Transverse colon (tissue), 4 donors: ENCODE measurements around the gene CLP1. TPM values are rescaled to one million over a fixed set of nuclear protein-coding genes. Genes with fewer than 3 reads are reported as not detected.

Source experiments
- DNase-seq: peaks from one replicate; pipeline ENCODE4 v3.0.0-alpha.2; 2019
- H3K27ac ChIP-seq, 4 donors: fragments of 200-600 bp; sonication (generic); 2 replicates each; pipeline ENCODE4 v1.5.1; 2016 to 2018; ENCODE audit warnings: inconsistent platforms in 4 of 4
- H3K27me3 ChIP-seq: fragments of 200-600 bp; sonication (generic); 2 replicates; pipeline ENCODE4 v1.5.1; 2017; ENCODE audit warnings: inconsistent platforms
- H3K36me3 ChIP-seq, 4 donors: fragments of 200-600 bp; sonication (generic); 2 replicates each; pipeline ENCODE4 v1.5.1; 2017 to 2019; ENCODE audit warnings: inconsistent platforms in 4 of 4
- H3K4me1 ChIP-seq, 4 donors: fragments of 200-600 bp; sonication (generic); 2 replicates each; pipeline ENCODE4 v1.5.1; 2017 to 2020; ENCODE audit warnings: inconsistent platforms in 4 of 4
- H3K4me3 ChIP-seq, 4 donors: fragments of 200-600 bp; sonication (generic); 1 replicate in 1 of 4; 2 replicates in 3 of 4; pipeline versions ENCODE4 v1.5.1 to v1.6.1; 2017 to 2019; ENCODE audit warnings: inconsistent platforms in 4 of 4
- H3K9me3 ChIP-seq, 2 donors: fragments of 200-600 bp; sonication (generic); 2 replicates each; pipeline ENCODE4 v1.5.1; 2017 to 2019; ENCODE audit warnings: inconsistent platforms in 2 of 2
- CTCF ChIP-seq, 5 experiments: fragments of 200-600 bp in 3 of 5; fragments of 450-650 bp in 2 of 5; sonication (generic) in 3 of 5; IDR thresholded peaks; 1 replicate in 2 of 5; 2 replicates in 3 of 5; pipeline ENCODE4 v1.5.1; 2016 to 2017; ENCODE audit warnings: antibody characterized with exemption in 5 of 5, inconsistent platforms in 3 of 5, mild to moderate bottlenecking in 2 of 5, moderate library complexity in 1 of 5
- EP300 ChIP-seq: sonication (generic); formaldehyde crosslinking; IDR thresholded peaks from one replicate; pipeline ENCODE4 v1.6.1; 2017; ENCODE audit warnings: antibody characterized with exemption, low read depth
- POLR2A ChIP-seq: fragments of 450-650 bp; IDR thresholded peaks from one replicate; pipeline ENCODE4 v1.6.1; 2016; ENCODE audit warnings: antibody characterized with exemption, mild to moderate bottlenecking, moderate library complexity
- POLR2AphosphoS5 ChIP-seq, 3 donors: sonication (generic); formaldehyde crosslinking; IDR thresholded peaks; one replicate each; pipeline ENCODE4 v1.6.1; 2016; ENCODE audit warnings: antibody characterized with exemption in 3 of 3
- WGBS, 2 donors: methylation state at CpG; one replicate each; pipeline ENCODE4 v1.1.5; 2018; ENCODE audit warnings: low coverage in 1 of 2; 5-methylcytosine and 5-hydroxymethylcytosine counted together
- in situ Hi-C, 4 donors: fragments of 200-750 bp; cut with MboI; loops; one replicate each; pipeline versions ENCODE4 v1.15.0 to v1.15.1; 2017; ENCODE audit warnings: low sequenced_read_pairs in 3 of 4, low pct_ligation_motif_present in 1 of 4, low pct_unique_long_range_greater_than_20kb in 1 of 4
- intact Hi-C: fragments of 100-400 bp; cut with DNase I; formaldehyde crosslinking; loops from one replicate; pipeline ENCODE4 v1.15.1; 2023; ENCODE audit warnings: low total_unique reads
- total RNA-seq, 4 donors: library from RNA; depleted of rRNA; stranded (reverse); fragments of >200 nt; gene quantifications; one replicate each; pipeline ENCODE4 v1.1.0, GENCODE V29; 2016

The CLP1 gene
- total RNA-seq, 4 donors from 2014 or later, result 10.0 to 24.7 (median 11.6) TPM; not detected in 1

GRCh38 chr11:57667117-57667735 lies 9.7 kb downstream of the CLP1 start:
- in situ Hi-C loops (no loop called here), intact Hi-C loops (loop anchor here (10.0 kb wide), 1 partner anchor 342 kb away; the partner anchor contains the start of gene TNKS1BP1)
- peak overlapping the region; percentile 94 to 99 (median 98) for H3K27ac ChIP-seq
- peak overlapping the region; percentile 50 to 96 (median 71) for H3K4me3 ChIP-seq
- no peaks in the 10 kb centered on the region for H3K9me3 ChIP-seq
- DNase-seq, result peak; percentile 96
- H3K4me1 ChIP-seq, result peaks cover 11 to 25% (median 22%) of the 10 kb centered on the region in 4 donors
- 0 to 2% methylated on average over 14 to 29 of the region's 29 CpGs for WGBS, 2 donors
- TF ChIP-seq CTCF (IDR thresholded peaks at IDR 0.05) (no peak), POLR2A (peak; percentile 35), EP300 (no peak), POLR2AphosphoS5 (IDR thresholded peaks at IDR 0.05) (peak in 2 of 3 donors; percentile 19 to 43)
- H3K36me3 ChIP-seq, result peaks cover 0 to 9% (median 1%) of the 10 kb centered on the region in 4 donors
- no peaks in the 10 kb centered on the region for H3K27me3 ChIP-seq

GRCh38 chr11:57667736-57668433 lies 10.3 kb downstream of the CLP1 start, which contains the start of gene ZDHHC5:
Gene ZDHHC5 (plus strand): TSS chr11:57668114. CDS start chr11:57673091, 4,977 bp downstream.
- no peaks in the 10 kb centered on the region for H3K27me3 ChIP-seq
- H3K36me3 ChIP-seq, result peaks cover 0 to 12% (median 5%) of the 10 kb centered on the region in 4 donors
- in situ Hi-C loops, result no loop called here
- peak; percentile 99 for DNase-seq
- H3K27ac ChIP-seq, result peak within 1 kb of the TSS; percentile 94 to 99 (median 98)
- peak in 4 of 5 experiments; percentile 28 to 63 (median 48) for TF ChIP-seq CTCF (IDR thresholded peaks at IDR 0.05)
- TF ChIP-seq EP300, result no peak
- TF ChIP-seq POLR2AphosphoS5 (IDR thresholded peaks at IDR 0.05), result peak; percentile 31 to 90 (median 89)
- peak; percentile 87 for TF ChIP-seq POLR2A
- no peaks in the 10 kb centered on the region for H3K9me3 ChIP-seq
- 1% methylated on average over 61 of the region's 96 CpGs; no CpG with 5 or more reads in 1 of the 2 donors for WGBS, 2 donors
- intact Hi-C loops, result loop anchor here (10.0 kb wide), 1 partner anchor 343 kb away; the partner anchor contains the start of gene TNKS1BP1
- peak within 1 kb of the TSS; percentile 67 to 96 (median 83) for H3K4me3 ChIP-seq
- H3K4me1 ChIP-seq, result peaks cover 11 to 25% (median 22%) of the 10 kb centered on the region in 4 donors

- 0 to 1% methylated on average over 14 to 28 of the region's 31 CpGs for WGBS, 2 donors
Measured at GRCh38 chr11:57668434-57668782, 10.8 kb downstream of the CLP1 start.

More at GRCh38 chr11:57668434-57668782, 10.8 kb downstream of the CLP1 start:
- peak overlapping the region; percentile 67 to 96 (median 83) for H3K4me3 ChIP-seq
- no peaks in the 10 kb centered on the region for H3K27me3 ChIP-seq
- H3K27ac ChIP-seq, result peak overlapping the region; percentile 94 to 99 (median 98)
- in situ Hi-C loops, result no loop called here
- intact Hi-C loops, result loop anchor here (10.0 kb wide), 1 partner anchor 344 kb away; the partner anchor contains the start of gene TNKS1BP1
- TF ChIP-seq POLR2A (no peak), POLR2AphosphoS5 (IDR thresholded peaks at IDR 0.05) (no peak), CTCF (IDR thresholded peaks at IDR 0.05) (no peak), EP300 (no peak)
- no peaks in the 10 kb centered on the region for H3K9me3 ChIP-seq
- peak; percentile 40 for DNase-seq
- H3K36me3 ChIP-seq, result peaks cover 0 to 17% (median 6%) of the 10 kb centered on the region in 4 donors
- peaks cover 11 to 25% (median 22%) of the 10 kb centered on the region in 4 donors for H3K4me1 ChIP-seq
